ENCODE results near the gene RALBP1.

DNA sequence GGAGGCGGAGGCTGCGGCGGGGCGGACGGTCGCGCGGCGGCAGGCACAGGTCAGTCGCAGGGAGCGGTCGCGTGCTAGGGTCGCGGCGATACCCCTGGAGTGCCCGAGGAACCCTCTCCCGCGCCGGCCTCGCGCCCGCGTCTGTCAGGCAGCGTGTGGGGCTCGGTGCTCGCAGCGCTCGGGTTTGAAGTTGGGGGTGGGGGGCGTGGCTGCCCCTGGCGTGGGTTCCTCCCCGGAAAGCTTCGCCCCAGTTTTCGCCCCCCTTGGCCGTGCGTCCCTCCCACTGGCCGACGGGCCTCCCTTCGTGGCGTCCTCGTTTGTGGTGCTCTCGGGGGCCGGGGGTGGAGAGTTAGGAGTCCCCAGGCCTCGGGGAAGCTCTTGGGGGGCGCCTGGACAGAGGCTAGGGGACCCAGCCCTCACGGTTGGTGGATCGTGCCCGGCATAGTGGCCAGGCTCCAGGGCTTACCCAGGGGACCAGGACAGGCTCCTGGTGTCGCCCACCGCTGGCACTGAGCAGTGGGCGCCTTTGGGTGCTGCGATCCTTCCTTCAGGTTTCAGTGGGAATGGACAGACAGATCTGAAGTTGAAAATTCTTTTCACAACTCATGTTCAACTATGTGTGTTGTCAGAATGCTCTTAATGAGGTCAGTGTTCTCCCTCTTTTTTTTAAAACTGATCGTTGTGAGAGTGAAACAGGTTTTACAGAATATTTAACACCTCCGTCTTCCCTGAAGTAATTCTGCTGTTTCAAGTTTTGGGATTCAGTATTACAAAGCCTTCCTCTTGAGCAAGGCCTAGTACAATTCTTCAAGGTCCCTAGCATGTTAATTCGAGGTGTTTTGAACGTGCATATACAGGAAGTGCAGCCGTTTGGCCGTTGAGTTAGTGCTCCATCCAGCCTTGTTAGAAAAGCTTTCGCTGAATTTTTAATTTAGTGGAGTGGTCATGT, 604 bp downstream of the RALBP1 start:
- TF ChIP-seq, protein P1, sequence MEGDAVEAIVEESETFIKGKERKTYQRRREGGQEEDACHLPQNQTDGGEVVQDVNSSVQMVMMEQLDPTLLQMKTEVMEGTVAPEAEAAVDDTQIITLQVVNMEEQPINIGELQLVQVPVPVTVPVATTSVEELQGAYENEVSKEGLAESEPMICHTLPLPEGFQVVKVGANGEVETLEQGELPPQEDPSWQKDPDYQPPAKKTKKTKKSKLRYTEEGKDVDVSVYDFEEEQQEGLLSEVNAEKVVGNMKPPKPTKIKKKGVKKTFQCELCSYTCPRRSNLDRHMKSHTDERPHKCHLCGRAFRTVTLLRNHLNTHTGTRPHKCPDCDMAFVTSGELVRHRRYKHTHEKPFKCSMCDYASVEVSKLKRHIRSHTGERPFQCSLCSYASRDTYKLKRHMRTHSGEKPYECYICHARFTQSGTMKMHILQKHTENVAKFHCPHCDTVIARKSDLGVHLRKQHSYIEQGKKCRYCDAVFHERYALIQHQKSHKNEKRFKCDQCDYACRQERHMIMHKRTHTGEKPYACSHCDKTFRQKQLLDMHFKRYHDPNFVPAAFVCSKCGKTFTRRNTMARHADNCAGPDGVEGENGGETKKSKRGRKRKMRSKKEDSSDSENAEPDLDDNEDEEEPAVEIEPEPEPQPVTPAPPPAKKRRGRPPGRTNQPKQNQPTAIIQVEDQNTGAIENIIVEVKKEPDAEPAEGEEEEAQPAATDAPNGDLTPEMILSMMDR (optimal IDR thresholded peaks at IDR 0.05 in 1 of 3, IDR thresholded peaks at IDR 0.05 in 1 of 3, conservative IDR thresholded peaks at IDR 0.05 in 1 of 3; ENCODE audit: extremely low read depth in 1 of 3, insufficient read depth in 2 of 3, low read length in 3 of 3): no peak
- no peak for TF ChIP-seq EZH2 (IDR thresholded peaks at IDR 0.05; ENCODE audit: low read length)
